GM06990 (cell line): Measurements from ENCODE around the gene ABCA8.

Experiments used
- DNase-seq: peaks from one replicate; pipeline ENCODE4 v3.0.0-alpha.2; 2011; ENCODE audit not compliant: insufficient read length; ENCODE audit errors: extremely low read depth
- H3K27me3 ChIP-seq: replicated peaks from 2 replicates; pipeline ENCODE4 v1.6.0; 2011; ENCODE audit warnings: low read length; ENCODE audit not compliant: control insufficient read depth, insufficient read depth
- H3K36me3 ChIP-seq: 2 replicates; pipeline ENCODE4 v1.5.1; 2011; ENCODE audit warnings: low read length; ENCODE audit not compliant: control insufficient read depth, insufficient read depth
- H3K4me3 ChIP-seq: replicated peaks from 2 replicates; pipeline ENCODE4 v1.5.1; 2011; ENCODE audit warnings: low read depth, mild to moderate bottlenecking, control low read depth, low read length
- CTCF ChIP-seq: IDR thresholded peaks from 2 replicates; pipeline ENCODE4 v1.5.1; 2011; ENCODE audit warnings: low read length, control low read depth, mild to moderate bottlenecking, inconsistent platforms; ENCODE audit not compliant: insufficient read depth, poor library complexity, severe bottlenecking

Gene ABCA8

GRCh38 chr17:68870161-68870826 lies 84.9 kb downstream of the ABCA8 start:
- no peak for TF ChIP-seq CTCF
- Histone ChIP-seq H3K36me3 (no peaks in the 10 kb centered on the region), H3K4me3 (no peak overlapping the region), H3K27me3 (no peaks in the 10 kb centered on the region)
- DNase-seq = no peak

- Histone ChIP-seq H3K4me3 (no peak overlapping the region), H3K36me3 (no peaks in the 10 kb centered on the region), H3K27me3 (no peaks in the 10 kb centered on the region)
- no peak for TF ChIP-seq CTCF
- DNase-seq = no peak
Observed at GRCh38 chr17:68868708-68869107, 86.5 kb downstream of the ABCA8 start.

- no peak for DNase-seq
- H3K27me3 ChIP-seq = no peaks in the 10 kb centered on the region
- no peaks in the 10 kb centered on the region for H3K36me3 ChIP-seq
- H3K4me3 ChIP-seq = no peak overlapping the region
- no peak for TF ChIP-seq CTCF
Observed at GRCh38 chr17:68867759-68868516, 87.3 kb downstream of the ABCA8 start.

- DNase-seq = no peak
- TF ChIP-seq CTCF = no peak
Observed at GRCh38 chr17:68865584-68865983, 89.6 kb downstream of the ABCA8 start.

GRCh38 chr17:68863091-68863652 lies 92.0 kb downstream of the ABCA8 start:
- DNase-seq = no peak
- no peaks in the 10 kb centered on the region for H3K36me3 ChIP-seq
- H3K4me3 ChIP-seq = no peak overlapping the region
- H3K27me3 ChIP-seq = no peaks in the 10 kb centered on the region
- no peak for TF ChIP-seq CTCF

More at GRCh38 chr17:68865584-68865983, 89.6 kb downstream of the ABCA8 start:
- no peak overlapping the region for H3K4me3 ChIP-seq
- H3K27me3 ChIP-seq = no peaks in the 10 kb centered on the region
- no peaks in the 10 kb centered on the region for H3K36me3 ChIP-seq
